SH-SY5Y (cell line): ENCODE data around the gene RBM34.

Experiments
- GATA2 ChIP-seq: IDR thresholded peaks from 2 replicates; pipeline ENCODE4 v1.6.1; 2011; ENCODE audit warnings: mild to moderate bottlenecking, low read depth, low read length
- GATA3 ChIP-seq: IDR thresholded peaks from 2 replicates; pipeline ENCODE4 v1.6.1; 2011; ENCODE audit warnings: low read depth, mild to moderate bottlenecking, low read length, moderate library complexity

DNA sequence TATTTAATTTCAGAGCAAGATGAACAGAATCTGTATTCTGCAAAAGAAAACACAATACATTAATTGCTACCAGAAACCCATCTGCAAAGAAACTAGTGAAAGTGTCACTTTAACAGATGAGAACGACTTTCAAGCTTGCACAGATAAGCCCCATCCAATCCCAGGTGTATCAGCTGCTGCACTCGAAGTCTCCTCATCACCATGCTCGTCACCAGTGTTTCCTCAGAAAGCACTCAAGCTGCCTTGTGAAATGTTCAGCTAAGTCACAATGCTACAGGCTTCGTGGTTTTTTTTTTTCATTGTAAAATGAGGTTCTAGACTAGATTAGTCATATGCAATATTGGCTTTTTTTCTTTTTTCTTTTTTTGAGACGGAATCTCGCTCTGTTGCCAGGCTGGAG, 29.1 kb downstream of the RBM34 start:
- TF ChIP-seq GATA2 (no peak), GATA3 (no peak)
